ENCODE data around the gene STPG4. TPM values are rescaled to one million over a fixed set of nuclear protein-coding genes. Genes with fewer than 3 reads are reported as not detected.

STPG4 gene
- total RNA-seq, 1 experiment from 2014 or later = 0.13 TPM

- H3K27ac ChIP-seq (ENCODE audit: insufficient read length, low read depth, low read length) = no peak overlapping the region
- H3K27me3 Mint-ChIP-seq (ENCODE audit: low read depth) = no peaks in the 10 kb centered on the region; the same call in 1 of the 2 replicates
- H3K9ac ChIP-seq (ENCODE audit: extremely low read depth, insufficient read length, low read length) = no peak overlapping the region
- H2AFZ ChIP-seq (ENCODE audit: low read length) = no peak overlapping the region
- H3K79me1 ChIP-seq (ENCODE audit: insufficient read depth, low read depth, low read length, poor library complexity, severe bottlenecking) = no peaks in the 10 kb centered on the region
- H2BK12ac ChIP-seq (ENCODE audit: insufficient read length, low read depth, low read length) = no peak overlapping the region
- H3K9me3 ChIP-seq (ENCODE audit: control insufficient read depth, low read depth, low read length) = no peaks in the 10 kb centered on the region
- no peaks in the 10 kb centered on the region for H4K20me1 ChIP-seq (ENCODE audit: control insufficient read depth, insufficient read depth, insufficient read length)
- H3K4ac ChIP-seq (ENCODE audit: low read depth, low read length) = no peak overlapping the region
- H3K18ac ChIP-seq (ENCODE audit: insufficient read length, low read depth, low read length) = no peak overlapping the region
- H3K23ac ChIP-seq (ENCODE audit: insufficient read length, low read depth, low read length) = no peak overlapping the region
- peaks cover 46 to 50% of the 10 kb centered on the region in 2 experiments for H3K4me1 Mint-ChIP-seq
- H3K79me2 ChIP-seq (ENCODE audit: insufficient read depth, low read length) = peaks cover 53% of the 10 kb centered on the region
- whole genome bisulfite sequencing (ENCODE audit: extremely low coverage, insufficient read length, low lambda C conversion rate) = no CpG with 5 or more reads among the region's 9 CpGs
- no peak overlapping the region for H2BK15ac ChIP-seq (ENCODE audit: low read depth, low read length)
- H2BK20ac ChIP-seq (ENCODE audit: low read depth, low read length, poor library complexity, severe bottlenecking) = no peak overlapping the region
- H3K27me3 ChIP-seq (ENCODE audit: insufficient read depth, low read length) = no peaks in the 10 kb centered on the region
- H2AK5ac ChIP-seq (ENCODE audit: insufficient read length, low read length) = no peak overlapping the region
- no peak for DNase-seq
- H4K91ac ChIP-seq (ENCODE audit: insufficient read length, low read depth, low read length) = no peak overlapping the region
- TF ChIP-seq CTCF (conservative IDR thresholded peaks at IDR 0.05) = no peak
- peaks cover 8% of the 10 kb centered on the region; the same call in 1 of the 2 replicates for H3K4me1 ChIP-seq (ENCODE audit: insufficient read depth, low read length)
- peak overlapping the region in 1 of 3 experiments; percentile 51; a peak in 1 of 7 replicates for H3K27ac Mint-ChIP-seq
- H3K23me2 ChIP-seq (ENCODE audit: insufficient read length, low read depth, low read length, poor library complexity, severe bottlenecking) = peaks cover 13% of the 10 kb centered on the region
- H4K5ac ChIP-seq (ENCODE audit: insufficient read length, low read depth, low read length) = no peak overlapping the region
- H2BK5ac ChIP-seq (ENCODE audit: insufficient read length, low read length) = no peak overlapping the region
- H2BK120ac ChIP-seq (ENCODE audit: low read depth, low read length, poor library complexity, severe bottlenecking) = no peak overlapping the region
- peaks cover 23 to 46% (median 44%) of the 10 kb centered on the region in 3 experiments for H3K36me3 Mint-ChIP-seq (ENCODE audit: insufficient read depth in 1 of 3, low read depth in 3 of 3)
- H4K8ac ChIP-seq (replicated peaks; ENCODE audit: insufficient read length, low read depth, low read length) = no peak overlapping the region
- peaks cover 4 to 7% of the 10 kb centered on the region in 2 experiments; a peak in 4 of 5 replicates for H3K9me3 Mint-ChIP-seq
- H3K56ac ChIP-seq (ENCODE audit: insufficient read length, low read depth, low read length) = no peak overlapping the region
- H3K4me3 Mint-ChIP-seq = peak overlapping the region; percentile 90 to 100; a peak in 4 of 5 replicates
- H3T11ph ChIP-seq (ENCODE audit: low read length) = no peak overlapping the region
- no peak overlapping the region for H3K14ac ChIP-seq (ENCODE audit: insufficient read depth, low read length)
- H3K4me2 ChIP-seq (ENCODE audit: insufficient read depth, insufficient read length, low read length) = peak overlapping the region; percentile 28
These were observed 17.2 kb upstream of the STPG4 start for GRCh38 chr2:47172156-47172921.
